ENCODE results near the gene SREK1.
A peak's percentile ranks its signal among the peaks of the same experiment; 100 is the strongest.
"Not testable (repeated sequence)": the region's sequence is repeated elsewhere in the genome, so short reads cannot be mapped to it uniquely, and the experiment has no call there.

The SREK1 gene

GRCh38 chr5:66144074-66144833 is at the start of gene SREK1:
Gene SREK1, plus strand, starts transcription at chr5:66144300. Its CDS starts 77 bp downstream, at chr5:66144377.
- peak; percentile 63 to 77 (median 76) for DNase-seq

- no peak for DNase-seq
Measured at GRCh38 chr5:66100851-66101250, 43.2 kb upstream of the SREK1 start.

- DNase-seq: no peak
Measured at GRCh38 chr5:66113160-66113559, 30.9 kb upstream of the SREK1 start.

GRCh38 chr5:66118304-66118703 is 25.8 kb upstream of the SREK1 start:
- DNase-seq: no peak

GRCh38 chr5:66122379-66123034 is 21.6 kb upstream of the SREK1 start:
- DNase-seq: no peak

GRCh38 chr5:66129144-66129543 is 15.0 kb upstream of the SREK1 start:
- no peak for DNase-seq

- no peak for DNase-seq
Measured at GRCh38 chr5:66130493-66130892, 13.6 kb upstream of the SREK1 start.

- DNase-seq: no peak
Measured at GRCh38 chr5:66134407-66134861, 9.7 kb upstream of the SREK1 start.

GRCh38 chr5:66136053-66136452 is 8.0 kb upstream of the SREK1 start:
- DNase-seq: no peak

GRCh38 chr5:66136944-66137343 is 7.2 kb upstream of the SREK1 start:
- DNase-seq: not testable (repeated sequence)

GRCh38 chr5:66138637-66139317 is 5.3 kb upstream of the SREK1 start:
- no peak for DNase-seq

GRCh38 chr5:66139318-66139712 is 4.8 kb upstream of the SREK1 start:
- DNase-seq: no peak

GRCh38 chr5:66142417-66142816 is 1.7 kb upstream of the SREK1 start:
- no peak for DNase-seq

GRCh38 chr5:66143473-66144073 is 527 bp upstream of the SREK1 start:
- no peak for DNase-seq

GRCh38 chr5:66144834-66145390 is 812 bp downstream of the SREK1 start:
- no peak for DNase-seq

GRCh38 chr5:66145737-66146136 is 1.6 kb downstream of the SREK1 start:
- DNase-seq: no peak

- no peak for DNase-seq
Measured at GRCh38 chr5:66149950-66150349, 5.8 kb downstream of the SREK1 start.

- DNase-seq: no peak
Measured at GRCh38 chr5:66151030-66151429, 6.9 kb downstream of the SREK1 start.

GRCh38 chr5:66151491-66151890 is 7.4 kb downstream of the SREK1 start:
- no peak for DNase-seq

GRCh38 chr5:66157046-66157445 is 12.9 kb downstream of the SREK1 start:
- DNase-seq: no peak

- no peak for DNase-seq
Measured at GRCh38 chr5:66161356-66161755, 17.3 kb downstream of the SREK1 start.

GRCh38 chr5:66164044-66164790 is 20.1 kb downstream of the SREK1 start:
- DNase-seq: no peak

Measured in activated CD4-positive, CD25-positive, alpha-beta regulatory T cell (primary cell).